Activated T-cell treated with anti-CD3 and anti-CD28 coated beads for 48 hours (primary cell): Measurements from ENCODE around the gene ULK3.
A peak's percentile ranks its signal among the peaks of the same experiment; 100 is the strongest.

Experiments
- DNase-seq: peaks from one replicate; pipeline ENCODE4 v3.0.0-alpha.2; 2020; ENCODE audit warnings: low read depth

ULK3 gene

DNA sequence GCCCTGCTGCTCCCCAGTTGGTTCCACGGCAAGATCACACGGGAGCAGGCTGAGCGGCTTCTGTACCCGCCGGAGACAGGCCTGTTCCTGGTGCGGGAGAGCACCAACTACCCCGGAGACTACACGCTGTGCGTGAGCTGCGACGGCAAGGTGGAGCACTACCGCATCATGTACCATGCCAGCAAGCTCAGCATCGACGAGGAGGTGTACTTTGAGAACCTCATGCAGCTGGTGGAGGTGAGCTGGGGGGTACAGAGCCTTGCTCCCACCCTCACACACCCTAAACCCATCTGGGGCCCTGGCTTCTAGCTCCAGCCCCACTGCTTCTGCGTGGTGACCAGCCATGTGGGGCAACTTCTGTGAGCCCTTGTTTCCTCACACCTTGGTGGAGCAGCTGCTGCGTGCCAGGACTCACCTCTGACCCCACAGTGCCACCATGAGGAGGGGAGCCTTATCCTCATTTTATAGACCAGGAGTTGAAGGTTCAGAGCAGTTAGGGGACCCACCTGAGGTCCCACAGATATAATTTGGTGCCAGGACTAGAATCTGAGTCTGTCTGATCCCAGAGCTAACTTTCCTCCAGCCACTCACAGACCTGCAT lies 43.6 kb downstream of the ULK3 start:
- no peak for DNase-seq

DNA sequence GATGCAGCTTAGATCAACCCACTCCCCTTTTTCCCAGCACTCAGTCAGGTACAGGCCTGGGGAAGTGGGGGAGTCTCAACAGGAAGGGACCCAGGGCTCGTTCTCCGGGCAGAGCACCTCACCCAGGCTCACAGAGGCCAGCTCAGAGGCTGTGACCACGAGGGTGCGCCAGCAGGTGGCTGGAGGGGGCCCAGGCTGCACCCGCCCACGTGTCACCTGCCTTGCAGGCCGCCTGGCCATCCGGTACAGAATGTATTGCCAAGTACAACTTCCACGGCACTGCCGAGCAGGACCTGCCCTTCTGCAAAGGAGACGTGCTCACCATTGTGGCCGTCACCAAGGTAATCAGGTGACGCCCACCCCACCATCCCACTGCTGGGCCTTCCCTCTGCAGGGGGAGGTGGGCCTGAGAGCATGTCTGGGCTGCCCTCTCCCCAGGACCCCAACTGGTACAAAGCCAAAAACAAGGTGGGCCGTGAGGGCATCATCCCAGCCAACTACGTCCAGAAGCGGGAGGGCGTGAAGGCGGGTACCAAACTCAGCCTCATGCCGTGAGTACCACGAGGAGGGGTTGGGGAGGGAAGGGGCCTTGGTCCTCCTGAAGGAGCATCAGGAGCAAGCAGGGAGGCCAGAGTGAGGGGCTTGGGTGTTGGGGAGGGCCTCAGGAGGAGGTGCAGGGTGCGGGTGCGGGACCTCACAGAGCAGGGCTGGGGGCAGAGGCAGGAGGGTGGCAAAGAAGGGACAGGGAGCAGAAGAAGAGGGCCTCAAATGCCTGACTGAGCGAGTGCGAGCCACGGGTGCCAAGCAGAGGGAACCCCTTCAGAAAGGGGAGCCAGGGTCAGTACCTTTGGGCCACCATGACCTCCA lies 44.3 kb downstream of the ULK3 start:
- no peak for DNase-seq

DNA sequence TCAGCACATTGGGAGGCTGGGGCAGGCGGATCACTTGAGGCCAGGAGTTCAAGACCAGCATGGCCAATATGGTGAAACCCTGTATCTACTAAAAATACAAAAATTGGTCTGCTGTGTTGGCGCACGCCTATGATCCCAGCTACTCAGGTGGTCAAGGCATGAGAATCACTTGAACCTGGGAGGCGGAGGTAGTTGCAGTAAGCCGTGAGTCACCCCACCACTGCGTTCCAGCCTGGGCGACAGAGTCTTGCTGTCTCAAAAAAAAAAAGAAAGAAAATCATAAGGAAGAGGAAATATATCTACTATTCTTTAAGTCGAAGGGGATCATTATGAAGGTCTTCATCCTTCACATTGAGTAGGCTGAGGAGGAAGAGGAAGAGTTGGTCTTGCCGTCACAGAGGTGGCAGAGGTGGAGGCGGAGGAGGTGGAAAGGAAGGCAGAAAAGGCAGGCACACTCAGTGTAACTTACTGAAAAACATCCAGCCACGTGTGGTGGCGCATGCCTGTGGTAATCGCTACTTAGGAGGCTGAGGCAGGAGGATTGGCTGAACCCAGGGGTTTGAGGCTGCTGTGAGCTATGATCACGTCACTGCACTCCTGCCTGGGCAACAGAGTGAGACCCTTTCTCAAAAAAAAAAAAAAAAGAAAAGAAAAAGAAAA lies 46.9 kb downstream of the ULK3 start:
- peak; percentile 36 for DNase-seq

DNA sequence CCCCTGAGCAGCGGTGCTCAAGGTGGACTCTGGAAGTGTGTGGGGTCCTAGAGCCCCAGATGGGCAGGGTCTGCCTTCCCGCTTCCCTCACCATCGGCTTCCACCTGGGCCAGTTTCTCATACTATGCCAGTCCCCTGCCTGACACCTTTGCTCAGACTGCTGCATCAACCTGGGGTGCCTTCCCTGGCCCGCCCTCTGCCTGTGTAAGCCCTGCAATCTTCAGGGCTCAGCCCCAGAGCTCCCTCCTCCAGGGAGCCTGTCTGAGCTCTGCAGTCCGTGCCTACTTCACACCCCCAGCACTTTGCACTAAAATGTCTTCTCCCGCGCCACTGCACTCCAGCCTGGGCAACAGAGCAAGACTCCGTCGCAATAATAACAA lies 48.0 kb downstream of the ULK3 start:
- no peak for DNase-seq

DNA sequence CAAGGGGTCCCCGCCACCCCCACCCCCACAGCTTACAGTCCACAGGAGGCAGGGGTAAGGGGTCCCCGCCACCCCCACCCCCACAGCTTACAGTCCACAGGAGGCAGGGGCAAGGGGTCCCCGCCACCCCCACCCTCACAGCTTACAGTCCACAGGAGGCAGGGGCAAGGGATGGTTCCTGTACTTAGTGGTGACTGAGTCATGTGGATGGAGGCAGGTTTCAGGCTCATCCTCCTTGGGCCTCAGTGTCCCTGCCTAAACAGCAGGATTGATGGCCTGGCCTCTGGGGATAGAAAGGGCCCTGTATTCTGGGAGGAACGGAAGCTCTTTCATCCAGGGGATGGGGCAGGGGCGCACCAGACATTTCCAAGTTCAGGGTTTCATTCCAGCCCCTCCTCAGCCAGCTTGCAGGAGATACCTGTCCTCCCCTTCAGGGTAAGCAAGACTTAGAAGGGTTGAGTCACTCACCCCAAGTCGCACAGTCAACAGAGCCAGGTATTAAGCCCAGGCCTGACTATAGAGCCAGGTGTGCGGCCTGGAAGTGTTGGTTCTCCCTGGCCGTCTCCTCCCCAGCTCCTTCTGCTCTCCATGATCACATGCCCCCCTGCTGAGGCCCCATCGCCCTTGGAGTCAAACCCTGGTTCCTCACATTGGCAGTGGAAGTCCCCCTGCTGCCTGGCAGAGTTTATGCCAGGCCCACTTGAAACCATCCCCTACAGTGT lies 48.5 kb downstream of the ULK3 start:
- DNase-seq = no peak

DNA sequence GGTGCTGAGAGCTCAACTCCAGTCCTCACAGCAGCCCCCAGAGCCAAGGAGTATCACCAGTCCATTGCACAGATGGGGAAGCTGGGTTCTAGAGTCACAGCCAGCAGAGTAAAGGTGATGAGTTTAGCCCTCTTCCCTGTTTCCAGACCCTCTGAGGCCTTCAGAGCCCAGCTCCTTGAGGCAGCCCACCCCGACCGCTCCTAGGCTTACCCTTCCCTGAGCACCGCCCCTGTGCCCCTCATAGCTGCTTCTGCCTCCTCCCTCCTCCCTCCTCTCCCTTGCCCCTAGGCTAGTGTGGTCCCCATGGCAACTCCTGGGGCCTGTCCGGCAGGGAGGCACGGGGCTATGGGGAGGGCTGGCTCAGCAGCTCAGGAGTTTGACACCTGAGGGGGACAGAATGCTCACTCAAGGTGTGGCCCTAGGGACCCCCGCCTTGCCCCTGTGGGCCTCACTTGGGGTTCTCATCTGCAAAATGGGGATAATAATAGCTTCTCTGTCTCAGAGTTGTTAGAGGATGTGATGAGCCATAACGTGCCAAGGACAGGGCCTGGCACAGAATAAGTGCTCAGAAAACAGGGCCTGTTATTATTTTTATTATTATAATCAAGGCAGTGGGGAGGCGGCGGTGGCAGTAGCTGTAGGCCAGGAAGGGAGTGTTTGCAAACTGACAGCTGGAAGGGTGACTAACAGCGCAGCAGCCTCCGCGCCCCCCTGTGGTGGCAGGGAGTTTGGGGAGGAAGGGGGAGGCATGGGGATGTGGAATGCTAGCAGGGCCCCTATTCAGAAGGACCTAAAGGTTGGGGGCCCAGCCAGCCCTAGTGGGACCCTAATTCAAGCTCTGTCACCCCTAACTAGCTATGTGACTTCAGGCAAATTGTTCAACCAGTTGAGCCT lies 49.6 kb downstream of the ULK3 start:
- DNase-seq = peak; percentile 57

DNA sequence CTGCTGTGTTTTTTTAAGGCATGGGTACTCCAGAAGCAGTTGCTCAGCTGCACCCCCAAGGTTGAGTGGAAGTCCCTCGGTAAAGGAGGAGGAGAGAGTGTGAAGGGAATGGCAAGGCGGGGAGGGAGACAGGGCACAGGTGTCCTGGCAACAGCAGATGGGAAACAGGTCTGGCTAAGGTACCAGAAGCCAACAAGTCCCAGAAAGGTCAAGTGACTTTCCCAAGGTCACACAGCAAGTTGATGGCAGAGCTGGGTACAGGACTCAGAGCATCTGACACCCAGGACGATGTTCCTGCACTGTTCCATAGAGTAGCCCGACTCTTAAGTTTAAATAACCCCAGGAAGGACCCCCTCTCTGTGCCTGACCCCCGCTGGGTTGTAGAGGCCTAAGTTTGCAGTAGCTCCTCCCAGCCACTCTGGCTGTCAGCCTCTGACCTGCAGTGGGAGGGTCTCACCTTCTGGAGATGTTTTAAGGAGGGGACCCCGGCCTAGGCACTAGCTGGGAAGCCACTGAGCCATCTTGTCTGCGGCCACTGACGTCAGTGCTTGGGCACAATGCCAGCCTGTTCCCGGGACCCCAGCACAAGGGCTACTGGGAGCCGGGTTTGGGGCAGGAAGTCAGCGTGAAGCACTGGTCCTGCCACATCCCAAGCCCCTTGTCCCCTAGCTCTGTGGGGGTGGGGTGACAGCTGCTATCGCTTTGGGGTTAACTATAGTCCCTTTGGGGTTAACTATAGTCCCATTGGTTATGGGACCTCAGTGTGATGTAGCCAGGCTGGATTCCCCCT lies 50.5 kb downstream of the ULK3 start:
- no peak for DNase-seq

DNA sequence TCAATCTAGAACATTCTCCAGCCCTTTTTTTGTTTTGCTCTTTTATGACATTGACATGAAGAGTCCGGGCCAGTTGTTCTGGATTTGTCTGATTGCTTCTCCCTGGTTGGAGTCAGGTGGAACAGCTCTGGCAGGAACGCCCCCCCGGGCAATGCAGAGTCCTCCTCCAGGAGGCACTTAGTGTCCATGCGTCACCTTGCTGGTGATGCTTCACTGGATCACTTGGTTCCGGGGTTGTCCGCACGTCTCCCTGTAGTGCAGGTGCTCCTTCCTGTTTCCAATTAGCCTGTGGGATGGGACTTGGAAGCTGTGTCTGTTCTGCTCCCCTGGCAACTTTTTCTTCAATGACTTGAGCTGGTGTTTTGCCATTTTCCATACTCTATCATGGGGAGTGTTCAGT lies 51.3 kb downstream of the ULK3 start:
- DNase-seq = no peak

DNA sequence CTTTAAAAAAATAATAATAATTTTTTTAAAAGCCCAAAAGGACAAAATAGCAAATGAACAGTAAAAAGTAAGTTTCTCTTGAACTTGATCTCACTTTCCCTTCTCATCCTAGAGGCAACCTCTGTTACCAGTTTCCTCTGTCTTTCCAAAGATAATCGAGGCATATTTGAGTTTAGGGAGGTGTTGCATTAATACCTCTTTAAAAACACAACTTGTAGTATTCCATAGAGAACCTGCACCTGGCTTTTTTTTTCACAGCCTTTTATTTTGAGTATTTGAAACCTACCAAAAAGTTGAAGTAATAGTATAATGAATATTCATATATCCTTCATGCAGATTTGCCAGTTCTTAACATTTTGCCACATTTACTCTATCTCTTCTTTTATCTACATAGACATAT lies 51.9 kb downstream of the ULK3 start:
- DNase-seq = no peak

DNA sequence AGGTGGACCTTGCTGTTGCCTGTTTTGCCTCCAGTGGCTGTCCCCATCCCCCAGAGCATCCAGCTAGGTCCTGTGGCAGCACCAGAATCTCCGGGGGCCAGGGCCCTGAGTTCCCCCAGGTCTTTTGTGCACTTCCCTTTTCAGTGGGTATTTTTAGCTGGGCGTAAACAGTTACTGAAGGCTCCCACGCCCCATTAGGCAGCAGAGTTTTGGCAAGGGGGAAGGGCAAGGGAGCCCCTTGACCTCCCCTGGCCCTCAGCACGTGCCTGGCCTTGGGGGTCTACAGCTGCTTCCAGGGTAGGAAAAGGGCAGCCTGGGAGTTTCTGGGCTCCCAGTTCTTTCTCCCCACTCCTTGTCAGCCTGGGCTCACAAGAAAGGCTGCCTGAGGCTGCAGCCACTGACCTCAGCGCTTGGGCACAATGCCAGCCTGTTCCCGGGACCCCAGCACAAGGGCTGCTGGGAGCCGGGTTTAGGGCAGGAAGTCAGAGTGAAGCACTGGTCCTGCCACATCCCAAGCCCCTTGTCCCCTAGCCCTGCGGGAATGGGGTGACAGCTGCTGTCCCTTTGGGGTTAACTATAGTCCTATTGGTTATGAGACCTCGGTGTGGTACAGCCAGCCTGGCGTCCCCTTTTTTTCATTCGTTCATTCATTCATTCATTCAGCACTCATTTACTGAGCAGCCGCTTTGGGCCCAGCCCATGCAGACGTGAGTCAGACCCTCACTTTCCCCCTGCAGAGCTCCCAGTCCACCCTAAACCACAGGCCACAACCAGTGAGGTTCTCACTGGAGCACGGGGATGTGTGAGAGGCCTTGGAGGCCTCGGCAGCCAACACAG lies 52.7 kb downstream of the ULK3 start:
- DNase-seq = peak; percentile 42

DNA sequence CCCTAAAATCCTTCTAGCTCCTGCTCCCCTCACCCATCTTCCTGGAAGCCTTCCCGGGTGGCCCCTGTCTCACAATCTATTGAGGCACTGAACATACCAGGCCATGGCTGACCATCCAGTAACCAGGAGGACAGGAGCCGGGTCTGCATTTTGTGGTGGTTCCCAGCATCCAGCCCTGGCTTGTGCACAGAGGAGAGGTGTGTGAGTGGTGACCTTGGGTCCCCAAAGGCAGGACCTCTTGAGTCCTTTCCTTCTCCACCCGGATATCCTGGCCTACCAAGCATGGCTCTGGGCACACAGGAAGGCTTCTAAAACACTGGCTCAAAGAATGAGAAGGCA lies 53.2 kb downstream of the ULK3 start:
- DNase-seq = no peak

DNA sequence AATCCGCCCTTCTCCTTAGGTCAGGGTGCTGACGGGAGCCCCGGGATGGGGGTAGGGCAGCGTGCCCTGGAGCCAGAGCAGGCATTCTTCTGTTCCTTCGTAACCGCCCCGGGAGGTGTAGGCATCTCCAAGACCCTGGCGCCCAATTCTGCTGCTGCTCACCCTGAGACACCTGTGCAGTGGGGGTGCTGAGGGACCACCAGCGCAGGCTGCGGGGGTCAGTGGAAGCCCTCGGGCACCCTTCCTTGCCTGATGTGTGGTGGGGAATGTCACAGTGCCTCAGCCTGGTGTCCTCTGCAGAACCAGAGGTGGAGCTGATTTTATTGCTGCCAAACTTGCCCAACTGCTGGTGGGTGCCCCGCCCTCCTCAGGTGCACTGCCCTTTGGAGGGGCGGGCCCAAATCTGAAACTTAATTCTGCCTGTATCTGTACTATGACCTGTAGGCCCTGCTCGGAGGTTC lies 53.8 kb downstream of the ULK3 start:
- no peak for DNase-seq

DNA sequence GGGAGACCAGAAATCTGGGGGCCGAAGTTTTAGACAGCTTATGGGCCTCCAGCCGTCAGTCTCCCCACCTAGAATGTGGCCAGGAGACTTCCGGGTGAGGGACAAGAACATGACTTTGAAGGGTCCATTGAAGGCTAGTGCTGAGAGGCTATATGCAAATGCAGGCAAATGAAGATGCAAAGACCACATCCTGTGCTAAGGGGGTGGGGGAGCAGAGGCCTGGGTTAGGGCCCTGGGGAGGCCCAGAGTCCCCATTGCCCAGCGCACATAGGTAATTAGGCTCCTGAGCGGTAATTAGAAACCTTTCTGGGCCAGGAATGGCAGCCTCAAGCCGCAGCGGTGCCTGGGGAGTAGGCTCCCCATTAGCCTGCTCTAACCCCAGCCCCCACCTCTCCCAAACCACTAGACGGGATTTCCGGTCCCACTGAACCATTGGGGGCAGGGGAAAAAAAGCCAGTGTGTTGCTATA lies 54.2 kb downstream of the ULK3 start:
- no peak for DNase-seq

DNA sequence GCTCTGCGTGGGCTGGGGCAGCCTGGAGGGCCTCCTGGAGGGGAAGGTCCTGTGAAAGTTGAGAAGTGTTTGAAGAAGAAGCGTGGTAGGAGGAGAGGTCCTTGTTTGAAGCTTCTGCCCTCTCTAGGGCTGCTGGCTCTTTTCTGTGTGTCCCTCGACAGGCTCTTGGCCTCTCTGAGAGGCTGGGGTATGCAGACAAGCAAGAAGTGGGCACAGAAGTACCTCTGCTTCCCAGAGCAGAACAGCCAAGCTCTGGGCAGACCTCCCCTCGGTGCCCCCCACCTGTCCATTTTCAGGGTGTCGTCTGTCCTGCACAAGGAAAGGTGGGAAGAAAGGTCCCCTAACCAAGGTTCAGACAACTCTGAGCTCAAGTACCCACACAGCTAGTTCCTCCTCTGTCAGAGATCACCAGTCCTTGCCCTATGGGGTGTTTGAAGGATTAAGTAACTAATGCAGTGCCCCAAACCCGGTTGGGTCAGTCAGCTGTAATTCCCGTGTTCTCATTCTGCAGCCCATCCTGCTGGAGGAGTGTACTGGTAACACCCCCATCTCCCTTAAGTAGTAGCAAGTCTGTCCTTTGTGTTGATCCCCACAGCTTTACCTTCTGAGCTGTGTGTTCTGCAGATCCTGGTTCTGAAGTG lies 54.8 kb downstream of the ULK3 start:
- no peak for DNase-seq

DNA sequence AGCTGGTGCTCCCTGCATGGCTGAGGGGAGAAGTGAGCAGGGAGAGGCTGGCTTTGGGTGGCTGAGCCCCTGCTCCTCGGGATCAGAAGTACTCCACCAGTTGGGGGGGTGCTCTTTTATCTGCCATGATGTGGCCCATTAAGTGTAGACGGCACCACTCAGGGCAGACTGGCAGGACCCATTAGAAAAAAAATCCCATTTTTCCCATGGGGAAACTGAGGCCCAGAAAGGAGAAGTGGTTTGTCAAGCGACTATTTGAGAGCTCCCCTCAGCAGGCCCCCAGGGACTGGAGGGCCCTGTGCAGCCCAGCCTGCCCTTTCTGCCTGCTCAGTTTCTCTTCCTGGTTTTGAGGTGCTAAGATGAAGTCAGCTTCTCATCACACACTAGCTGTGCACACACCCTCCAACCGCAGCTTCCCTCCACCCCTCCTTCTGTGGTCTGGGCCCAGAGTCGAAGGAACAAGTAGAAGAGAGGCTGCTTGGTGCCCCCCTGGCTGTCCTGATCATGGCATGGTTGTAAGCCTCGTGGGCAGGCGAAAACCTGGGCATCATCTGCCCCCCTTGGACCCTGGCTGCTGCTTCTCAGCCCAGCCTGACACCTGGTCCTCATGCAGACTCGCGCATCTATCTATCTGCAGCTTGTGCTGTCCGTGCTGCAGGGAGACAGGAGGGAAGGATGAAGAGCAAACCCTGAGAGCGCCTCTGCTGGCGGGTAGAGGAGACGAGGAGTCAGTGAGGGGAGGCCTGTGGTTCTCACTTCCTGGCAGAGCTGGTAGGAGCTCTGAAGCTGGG lies 55.5 kb downstream of the ULK3 start:
- peak; percentile 88 for DNase-seq

DNA sequence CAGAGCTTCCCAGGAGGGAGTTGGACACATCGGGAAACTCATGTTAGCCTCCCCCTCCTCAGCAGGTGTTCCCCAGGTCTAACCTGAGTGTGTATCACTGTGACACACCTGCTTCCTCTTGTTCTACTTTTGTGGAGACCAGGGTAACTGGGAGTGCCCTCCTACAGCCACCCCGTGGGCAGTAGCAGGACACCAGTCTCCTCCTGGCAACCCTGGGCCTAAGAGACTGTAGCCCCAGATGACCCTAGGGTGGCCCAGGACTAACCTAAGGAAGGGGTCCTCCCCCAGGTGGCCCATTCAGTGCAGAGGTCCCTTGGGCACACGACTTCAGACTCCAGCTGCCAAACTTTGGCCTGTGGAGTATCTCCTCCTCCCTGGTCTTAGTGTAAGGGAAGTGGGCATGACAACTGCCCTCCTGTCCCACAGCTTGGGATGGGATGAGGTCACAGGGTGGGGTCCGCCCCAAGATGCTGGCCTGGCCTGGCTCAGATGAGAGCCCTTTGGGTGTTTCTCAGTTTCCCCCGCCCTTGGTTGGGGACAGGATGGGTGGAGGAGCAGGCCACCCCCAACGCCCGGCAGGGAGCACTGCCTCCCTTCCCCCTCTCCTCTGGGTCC lies 56.3 kb downstream of the ULK3 start:
- DNase-seq = no peak
